GM12865 (cell line): ENCODE measurements around the gene CHKA.

Source experiments
- DNase-seq: peaks from one replicate; pipeline ENCODE4 v3.0.0; 2010; ENCODE audit warnings: low read depth
- H3K4me3 ChIP-seq: 2 replicates; pipeline ENCODE4 v1.5.1; 2011; ENCODE audit warnings: mild to moderate bottlenecking, low read depth, low read length, control low read depth
- CTCF ChIP-seq: IDR thresholded peaks from 2 replicates; pipeline ENCODE4 v1.5.1; 2011; ENCODE audit warnings: low read length, control low read depth, low read depth, inconsistent platforms; ENCODE audit not compliant: insufficient read depth; ENCODE audit errors: missing control alignments

Gene CHKA

GRCh38 chr11:68116974-68117373, 4.2 kb downstream of the CHKA start:
- no peak for TF ChIP-seq CTCF
- H3K4me3 ChIP-seq: no peak overlapping the region
- DNase-seq: no peak

GRCh38 chr11:68116126-68116525, 5.1 kb downstream of the CHKA start:
- no peak for DNase-seq
- TF ChIP-seq CTCF: no peak

GRCh38 chr11:68115285-68115684, 5.9 kb downstream of the CHKA start:
- DNase-seq: no peak
- H3K4me3 ChIP-seq: no peak overlapping the region
- TF ChIP-seq CTCF: no peak

More at GRCh38 chr11:68116126-68116525, 5.1 kb downstream of the CHKA start:
- H3K4me3 ChIP-seq: no peak overlapping the region

GRCh38 chr11:68113986-68114385, 7.2 kb downstream of the CHKA start:
- no peak for TF ChIP-seq CTCF
- H3K4me3 ChIP-seq: no peak overlapping the region
- DNase-seq: no peak

GRCh38 chr11:68107689-68108088, 13.5 kb downstream of the CHKA start:
- H3K4me3 ChIP-seq: no peak overlapping the region
- no peak for DNase-seq
- TF ChIP-seq CTCF: no peak

GRCh38 chr11:68106165-68106940, 14.8 kb downstream of the CHKA start:
- no peak for TF ChIP-seq CTCF
- DNase-seq: no peak
- H3K4me3 ChIP-seq: no peak overlapping the region
